Ovary (tissue), 9 donors: ENCODE results near the gene NWD2. TPM values are rescaled to one million over a fixed set of nuclear protein-coding genes. Genes with fewer than 3 reads are reported as not detected.
"Not testable (repeated sequence)": the region's sequence is repeated elsewhere in the genome, so short reads cannot be mapped to it uniquely, and the experiment has no call there.

ENCODE experiments used
- DNase-seq, 5 donors: peaks; one replicate each; pipeline ENCODE4 v3.0.0-alpha.2; 2019 to 2020
- H3K27ac ChIP-seq, 2 donors: fragments of 200-600 bp; one replicate each; pipeline versions ENCODE4 v1.5.1 to v1.8.0; 2019 to 2022
- H3K27me3 ChIP-seq: fragments of 200-600 bp; one replicate; pipeline ENCODE4 v1.8.0; 2022
- H3K36me3 ChIP-seq: fragments of 200-600 bp; sonication (generic); one replicate; pipeline ENCODE4 v1.5.1; 2019
- H3K4me1 ChIP-seq: one replicate; pipeline ENCODE4 v1.8.1; 2013; ENCODE audit warnings: mild to moderate bottlenecking, moderate library complexity; ENCODE audit not compliant: insufficient read depth
- H3K4me3 ChIP-seq: fragments of 200-600 bp; sonication (generic); one replicate; pipeline ENCODE4 v1.5.1; 2017
- H3K9me3 ChIP-seq, 2 donors: fragments of 200-600 bp in 1 of 2; sonication (generic) in 1 of 2; one replicate each; pipeline versions ENCODE4 v1.5.1 to v1.8.1; 2013 to 2019; ENCODE audit warnings: mild to moderate bottlenecking in 1 of 2, moderate library complexity in 1 of 2
- CTCF ChIP-seq, 3 donors: fragments of 450-650 bp in 2 of 3; fragments of 200-600 bp in 1 of 3; IDR thresholded peaks; one replicate each; pipeline versions ENCODE4 v1.5.1 to v1.8.0; 2016 to 2022; ENCODE audit warnings: antibody characterized with exemption in 3 of 3, mild to moderate bottlenecking in 1 of 3
- EP300 ChIP-seq: sonication (generic); formaldehyde crosslinking; IDR thresholded peaks from one replicate; pipeline ENCODE4 v1.6.1; 2017; ENCODE audit warnings: antibody characterized with exemption
- POLR2A ChIP-seq: fragments of 450-650 bp; IDR thresholded peaks from one replicate; pipeline ENCODE4 v1.6.1; 2017; ENCODE audit warnings: antibody characterized with exemption, mild to moderate bottlenecking, moderate library complexity
- whole genome bisulfite sequencing, 3 donors: extraction: QIAGEN DNeasy Blood & Tissue Kit in 1 of 3; methylation state at CpG; one replicate each; pipeline versions ENCODE4 v1.1.5 to v1.1.7; 2013 to 2017; 5-methylcytosine and 5-hydroxymethylcytosine counted together
- intact Hi-C, 4 donors: fragments of 100-400 bp; cut with DNase I; formaldehyde crosslinking; loops; one replicate each; pipeline versions ENCODE4 v1.11.0 to v1.15.1; 2022 to 2023
- polyA plus RNA-seq, 2 donors: library from polyadenylated mRNA; stranded (reverse); fragments of 200-250 nt in 1 of 2; fragments of 350-450 nt in 1 of 2; fragmentation: Illumina TruSeq in 1 of 2; extraction: RNeasy Lipid Tissue Mini Kit (QIAGEN cat#74804) in 1 of 2; gene quantifications; one replicate each; pipeline ENCODE4 v1.2.3, GENCODE V29; 2013 to 2014
- total RNA-seq, 7 donors: library from RNA; depleted of rRNA in 2 of 7; stranded (reverse); fragments of >200 nt in 2 of 7; fragmentation: NEBNext Ultra II Directional in 3 of 7; extraction: Animal tissue kit (Norgen Biotek cat#: 25700) in 3 of 7; gene quantifications; one replicate each; pipeline versions ENCODE4 v1.1.0 to v1.2.4, GENCODE V29; 2016 to 2023
- donor health status: DM: no; HTN: no; CAD: no; lungs with moderate emphysema.
- donor health status: DM: no; HTN: no; CAD: no.
- donor health status: Bipolar disorder and iron deficiency.
- donor health status: DM: yes; HTN: yes; CAD: no.
- donor health status: DM: no; HTN: no; CAD: no.
- donor health status: DM: yes; HTN: yes; CAD: no.

The NWD2 gene
- total and polyA plus RNA-seq, 9 donors = 0.01 to 0.11 TPM; not detected in 7

- WGBS, 3 donors = 83 to 86% (median 84%) methylated on average over 6 of the region's 6 CpGs
- no peaks in the 10 kb centered on the region for H3K4me1 ChIP-seq
- no peak for TF ChIP-seq POLR2A
- no peak for TF ChIP-seq EP300
- no peak for TF ChIP-seq CTCF (IDR thresholded peaks at IDR 0.05)
- H3K27ac ChIP-seq = no peak overlapping the region
- DNase-seq = no peak
- intact Hi-C loops = no loop called here
- no peaks in the 10 kb centered on the region for H3K36me3 ChIP-seq
- no peak overlapping the region for H3K4me3 ChIP-seq
- H3K27me3 ChIP-seq = no peaks in the 10 kb centered on the region
- H3K9me3 ChIP-seq = no peaks in the 10 kb centered on the region
Measured at GRCh38 chr4:37397505-37397904, 153.0 kb downstream of the NWD2 start.

- Histone ChIP-seq H3K4me3 (no peak overlapping the region), H3K27me3 (no peaks in the 10 kb centered on the region), H3K27ac (no peak overlapping the region), H3K36me3 (no peaks in the 10 kb centered on the region), H3K4me1 (no peaks in the 10 kb centered on the region), H3K9me3 (no peaks in the 10 kb centered on the region)
- no peak for DNase-seq
- 75 to 91% (median 88%) methylated on average over 2 of the region's 2 CpGs for WGBS, 3 donors
- intact Hi-C loops = no loop called here
- TF ChIP-seq POLR2A = no peak
- no peak for TF ChIP-seq CTCF (IDR thresholded peaks at IDR 0.05)
- TF ChIP-seq EP300 = no peak
Measured at GRCh38 chr4:37400241-37400881, 155.8 kb downstream of the NWD2 start.

GRCh38 chr4:37407938-37408826, 163.6 kb downstream of the NWD2 start:
- intact Hi-C loops, DNase-seq, H3K36me3 ChIP-seq, H3K9me3 ChIP-seq, H3K27me3 ChIP-seq, H3K27ac ChIP-seq, H3K4me3 ChIP-seq, H3K4me1 ChIP-seq: not testable (repeated sequence)
- WGBS, 3 donors = 31 to 44% (median 41%) methylated on average over 9 of the region's 9 CpGs

GRCh38 chr4:37413612-37414011, 169.1 kb downstream of the NWD2 start:
- H3K27ac ChIP-seq, H3K4me3 ChIP-seq, DNase-seq, H3K36me3 ChIP-seq, H3K4me1 ChIP-seq, H3K9me3 ChIP-seq, intact Hi-C loops, H3K27me3 ChIP-seq: not testable (repeated sequence)
- WGBS, 3 donors = 94 to 97% (median 95%) methylated on average over 2 of the region's 2 CpGs

GRCh38 chr4:37415845-37416369, 171.4 kb downstream of the NWD2 start:
- Histone ChIP-seq H3K27me3 (no peaks in the 10 kb centered on the region), H3K9me3 (no peaks in the 10 kb centered on the region), H3K4me3 (no peak overlapping the region), H3K4me1 (no peaks in the 10 kb centered on the region), H3K36me3 (no peaks in the 10 kb centered on the region), H3K27ac (no peak overlapping the region)
- TF ChIP-seq EP300 (no peak), CTCF (IDR thresholded peaks at IDR 0.05) (no peak), POLR2A (no peak)
- intact Hi-C loops = no loop called here
- DNase-seq = no peak
- 88 to 96% (median 92%) methylated on average over 5 of the region's 5 CpGs for WGBS, 3 donors
